Lung (tissue), 12 donors: ENCODE measurements around the gene KIFAP3. TPM values are rescaled to one million over a fixed set of nuclear protein-coding genes. Genes with fewer than 3 reads are reported as not detected.

Experiments used
- ATAC-seq: fragments of 200-7000 bp; cut with Tn5 transposase; one replicate; pipeline ENCODE4 v1.9.1; 2020; ENCODE audit warnings: moderate number of reproducible peaks; ENCODE audit not compliant: insufficient read depth, low FRiP score
- DNase-seq, 3 donors: peaks; one replicate each; pipeline ENCODE4 v3.0.0-alpha.2; 2013 to 2017
- H3K27ac ChIP-seq, 2 donors: one replicate each; pipeline ENCODE4 v1.5.1; 2013; ENCODE audit warnings: mild to moderate bottlenecking in 2 of 2, moderate library complexity in 2 of 2, control low read depth in 1 of 2, inconsistent platforms in 1 of 2, low read depth in 1 of 2, low read length in 1 of 2
- H3K27me3 ChIP-seq, 3 donors: one replicate each; pipeline ENCODE4 v1.5.1; 2013; ENCODE audit warnings: low read length in 2 of 3; ENCODE audit not compliant: control insufficient read depth in 3 of 3, insufficient read depth in 3 of 3
- H3K36me3 ChIP-seq, 4 donors: one replicate each; pipeline ENCODE4 v1.5.1; 2013; ENCODE audit warnings: low read length in 4 of 4, mild to moderate bottlenecking in 1 of 4, moderate library complexity in 1 of 4; ENCODE audit not compliant: control insufficient read depth in 4 of 4, insufficient read depth in 4 of 4
- H3K4me1 ChIP-seq, 5 donors: one replicate each; pipeline ENCODE4 v1.5.1; 2013; ENCODE audit warnings: low read length in 5 of 5, mild to moderate bottlenecking in 2 of 5, moderate library complexity in 1 of 5; ENCODE audit not compliant: control insufficient read depth in 5 of 5, insufficient read depth in 5 of 5
- H3K4me3 ChIP-seq: one replicate; pipeline ENCODE4 v1.5.1; 2013; ENCODE audit warnings: mild to moderate bottlenecking, control low read depth, moderate library complexity
- H3K9ac ChIP-seq, 2 donors: one replicate each; pipeline ENCODE4 v1.5.1; 2013; ENCODE audit warnings: low read length in 2 of 2, control low read depth in 1 of 2; ENCODE audit not compliant: insufficient read depth in 1 of 2
- H3K9me3 ChIP-seq, 4 donors: one replicate each; pipeline ENCODE4 v1.5.1; 2013; ENCODE audit warnings: low read length in 3 of 4, mild to moderate bottlenecking in 1 of 4, moderate library complexity in 1 of 4; ENCODE audit not compliant: control insufficient read depth in 4 of 4, insufficient read depth in 3 of 4
- CTCF ChIP-seq: IDR thresholded peaks from 2 replicates; pipeline ENCODE4 v1.5.1; 2012; ENCODE audit warnings: mild to moderate bottlenecking; ENCODE audit errors: control extremely low read depth, extremely low read depth
- WGBS, 2 donors: extraction: QIAGEN DNeasy Blood & Tissue Kit; methylation state at CpG; one replicate each; pipeline ENCODE4 v1.1.7; 2013; 5-methylcytosine and 5-hydroxymethylcytosine counted together
- polyA plus RNA-seq, 2 donors: library from polyadenylated mRNA; stranded (reverse); fragments of 200-250 nt; gene quantifications; one replicate each; pipeline ENCODE4 v1.2.1, GENCODE V29; 2013
- total RNA-seq, 2 donors: library from RNA; depleted of rRNA in 1 of 2; stranded (reverse); fragments of >200 nt in 1 of 2; gene quantifications; one replicate each; pipeline ENCODE4 v1.2.1, GENCODE V29; 2014 to 2021
- donor health status: control.
- donor health status: control.
- donor health status: Bipolar disorder and iron deficiency.
- donor health status: healthy.
- donor health status: DM: yes; HTN: yes; CAD: no.

KIFAP3 gene
- total and polyA plus RNA-seq, 4 donors = 11.5 to 48.4 (median 17.3) TPM

- H3K4me3 ChIP-seq = no peak overlapping the region
- peaks cover 0 to 6% (median 0%) of the 10 kb centered on the region in 5 donors for H3K4me1 ChIP-seq
- WGBS, 2 donors = 87 to 92% methylated on average over 14 of the region's 14 CpGs
- no peaks in the 10 kb centered on the region for H3K9me3 ChIP-seq
- no peak overlapping the region for H3K9ac ChIP-seq
- no peak overlapping the region for H3K27ac ChIP-seq
- no peaks in the 10 kb centered on the region for H3K27me3 ChIP-seq
- ATAC-seq = no peak
- no peak for TF ChIP-seq CTCF
- peaks cover 5 to 18% (median 8%) of the 10 kb centered on the region in 4 donors for H3K36me3 ChIP-seq
- no peak for DNase-seq
These were observed 32.9 kb downstream of the KIFAP3 start for GRCh38 chr1:170041423-170042192.

- Histone ChIP-seq H3K36me3 (peaks cover 1 to 9% (median 4%) of the 10 kb centered on the region in 4 donors), H3K9ac (no peak overlapping the region), H3K4me1 (no peaks in the 10 kb centered on the region), H3K27me3 (no peaks in the 10 kb centered on the region), H3K4me3 (no peak overlapping the region), H3K9me3 (peaks cover 0 to 3% (median 0%) of the 10 kb centered on the region in 4 donors), H3K27ac (no peak overlapping the region)
- DNase-seq (no peak), ATAC-seq (no peak)
- no peak for TF ChIP-seq CTCF
- 85 to 89% methylated on average over 2 of the region's 2 CpGs for WGBS, 2 donors
These were observed 41.8 kb downstream of the KIFAP3 start for GRCh38 chr1:170032531-170033280.

- 99 to 100% methylated on average over 1 of the region's 1 CpG for WGBS, 2 donors
- DNase-seq (no peak), ATAC-seq (no peak)
- Histone ChIP-seq H3K27me3 (no peaks in the 10 kb centered on the region), H3K4me3 (no peak overlapping the region), H3K27ac (no peak overlapping the region), H3K9me3 (peaks cover 0 to 9% (median 1%) of the 10 kb centered on the region in 4 donors), H3K36me3 (peaks cover 2 to 9% (median 3%) of the 10 kb centered on the region in 4 donors), H3K4me1 (no peaks in the 10 kb centered on the region), H3K9ac (no peak overlapping the region)
- no peak for TF ChIP-seq CTCF
These were observed 44.3 kb downstream of the KIFAP3 start for GRCh38 chr1:170030212-170030611.
